ENCODE measurements around the gene LCK. TPM values are rescaled to one million over a fixed set of nuclear protein-coding genes. Genes with fewer than 3 reads are reported as not detected.
"Not testable (repeated sequence)": the region's sequence is repeated elsewhere in the genome, so short reads cannot be mapped to it uniquely, and the experiment has no call there.

LCK gene
- total RNA-seq, 1 donor from 2014 or later: 0.54 TPM

DNA sequence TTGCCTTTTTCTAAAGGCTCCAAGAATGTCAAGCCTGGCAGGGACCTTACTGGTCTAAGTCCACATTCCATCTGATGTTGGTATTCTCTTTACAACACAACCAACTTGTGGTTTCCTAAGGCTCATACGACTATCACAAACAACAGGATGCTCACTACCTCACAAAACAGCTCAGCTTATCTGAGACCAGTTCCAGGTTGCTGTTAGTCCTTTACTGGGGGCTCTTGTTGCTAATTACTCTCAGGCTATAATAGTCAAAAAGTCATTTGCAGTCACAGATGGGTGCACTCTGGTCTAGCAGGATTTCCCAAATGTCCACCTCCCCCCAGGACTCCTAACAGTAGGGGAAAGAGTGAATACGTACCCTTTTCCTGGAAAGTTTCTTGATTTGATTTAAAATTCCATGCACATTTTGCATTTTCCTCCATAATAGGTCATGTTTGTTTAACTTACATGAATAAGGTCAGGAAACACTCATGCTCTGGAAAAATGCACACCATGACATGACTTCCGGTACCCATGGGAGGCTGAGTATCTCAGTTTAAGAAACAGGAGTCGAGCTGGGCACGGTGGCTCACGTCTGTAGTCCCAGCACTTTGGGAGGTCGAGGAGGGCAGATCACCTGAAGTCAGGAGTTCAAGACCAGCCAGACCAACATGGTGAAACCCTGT, 16.0 kb downstream of the LCK start:
- intact Hi-C loops (cut with DNase I): no loop called here
- DNase-seq (ENCODE audit: low spot score): no peak

DNA sequence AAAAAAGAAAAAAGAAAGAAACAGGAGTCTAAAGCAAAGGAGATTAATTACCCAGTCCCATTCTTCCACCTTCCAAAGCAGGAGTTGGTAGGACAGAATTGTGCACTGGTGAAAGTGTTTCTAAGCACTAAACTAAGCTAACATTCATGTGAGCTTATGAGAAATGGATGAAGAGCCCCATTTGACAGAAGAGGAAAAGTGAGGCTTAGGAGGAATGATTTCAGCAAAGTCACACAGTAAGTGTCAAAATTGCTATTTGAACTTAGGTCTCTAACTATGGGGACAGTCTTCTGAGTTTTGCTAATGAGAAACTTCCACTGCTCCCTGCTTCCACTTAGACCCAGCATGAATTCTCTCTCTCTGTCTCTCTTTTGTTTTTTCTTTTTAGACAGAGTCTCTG, 18.7 kb downstream of the LCK start:
- intact Hi-C loops (cut with DNase I): no loop called here
- no peak for DNase-seq (ENCODE audit: low spot score)

DNA sequence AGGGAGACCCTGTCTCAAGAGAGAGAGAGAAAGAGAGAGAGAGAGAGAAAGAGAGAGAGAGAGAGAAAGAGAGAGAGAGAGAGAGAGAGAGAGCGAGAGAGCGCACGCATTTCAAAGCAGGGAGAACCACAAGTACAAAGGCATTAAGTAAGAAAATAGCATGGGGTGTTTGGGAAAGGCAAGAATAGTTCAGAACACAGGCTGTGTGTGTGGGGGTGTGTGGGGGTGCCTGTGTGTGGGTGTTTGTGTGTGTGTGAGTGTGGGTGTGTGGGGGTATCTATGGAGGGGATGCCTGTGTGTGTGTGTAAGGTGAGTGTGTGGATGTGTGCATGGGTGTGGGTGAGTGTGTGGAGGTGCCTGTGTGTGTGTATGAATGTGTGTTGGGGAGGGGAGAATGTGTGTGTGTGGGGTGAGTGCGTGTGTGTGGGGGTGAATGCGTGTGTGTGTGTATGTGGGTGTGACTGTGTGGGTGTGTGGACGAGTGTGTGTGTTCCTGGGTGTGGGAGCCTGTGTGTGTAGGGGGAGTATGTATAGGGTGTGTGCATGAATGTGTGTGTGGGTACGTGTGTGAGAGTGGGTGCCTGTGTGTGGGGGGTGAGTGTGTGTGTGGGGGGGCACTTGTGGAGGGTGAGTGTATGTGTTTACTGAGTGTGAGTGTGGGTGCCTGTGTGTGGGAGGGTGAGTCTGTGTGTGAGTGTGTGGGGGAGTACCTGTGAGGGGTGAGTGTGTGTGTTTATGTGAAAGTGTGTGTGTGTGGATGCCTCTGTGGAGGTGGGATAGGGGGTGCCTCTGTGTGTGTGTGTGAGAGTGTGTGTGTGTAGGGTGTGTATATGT, 21.7 kb downstream of the LCK start:
- intact Hi-C loops (cut with DNase I): no loop called here
- DNase-seq (ENCODE audit: low spot score): no peak

DNA sequence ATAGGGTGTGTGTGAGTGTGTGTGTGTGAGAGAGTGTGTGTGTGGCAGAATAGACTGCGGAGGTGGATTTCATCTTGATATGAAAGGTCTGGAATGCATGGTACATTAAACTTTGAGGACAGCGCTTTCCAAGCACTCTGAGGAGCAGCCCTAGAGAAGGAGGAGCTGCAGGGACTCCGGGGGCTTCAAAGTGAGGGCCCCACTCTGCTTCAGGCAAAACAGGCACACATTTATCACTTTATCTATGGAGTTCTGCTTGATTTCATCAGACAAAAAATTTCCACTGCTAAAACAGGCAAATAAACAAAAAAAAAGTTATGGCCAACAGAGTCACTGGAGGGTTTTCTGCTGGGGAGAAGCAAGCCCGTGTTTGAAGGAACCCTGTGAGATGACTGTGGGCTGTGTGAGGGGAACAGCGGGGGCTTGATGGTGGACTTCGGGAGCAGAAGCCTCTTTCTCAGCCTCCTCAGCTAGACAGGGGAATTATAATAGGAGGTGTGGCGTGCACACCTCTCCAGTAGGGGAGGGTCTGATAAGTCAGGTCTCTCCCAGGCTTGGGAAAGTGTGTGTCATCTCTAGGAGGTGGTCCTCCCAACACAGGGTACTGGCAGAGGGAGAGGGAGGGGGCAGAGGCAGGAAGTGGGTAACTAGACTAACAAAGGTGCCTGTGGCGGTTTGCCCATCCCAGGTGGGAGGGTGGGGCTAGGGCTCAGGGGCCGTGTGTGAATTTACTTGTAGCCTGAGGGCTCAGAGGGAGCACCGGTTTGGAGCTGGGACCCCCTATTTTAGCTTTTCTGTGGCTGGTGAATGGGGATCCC, 22.5 kb downstream of the LCK start:
- no peak for DNase-seq (ENCODE audit: low spot score)
- intact Hi-C loops (cut with DNase I): no loop called here

DNA sequence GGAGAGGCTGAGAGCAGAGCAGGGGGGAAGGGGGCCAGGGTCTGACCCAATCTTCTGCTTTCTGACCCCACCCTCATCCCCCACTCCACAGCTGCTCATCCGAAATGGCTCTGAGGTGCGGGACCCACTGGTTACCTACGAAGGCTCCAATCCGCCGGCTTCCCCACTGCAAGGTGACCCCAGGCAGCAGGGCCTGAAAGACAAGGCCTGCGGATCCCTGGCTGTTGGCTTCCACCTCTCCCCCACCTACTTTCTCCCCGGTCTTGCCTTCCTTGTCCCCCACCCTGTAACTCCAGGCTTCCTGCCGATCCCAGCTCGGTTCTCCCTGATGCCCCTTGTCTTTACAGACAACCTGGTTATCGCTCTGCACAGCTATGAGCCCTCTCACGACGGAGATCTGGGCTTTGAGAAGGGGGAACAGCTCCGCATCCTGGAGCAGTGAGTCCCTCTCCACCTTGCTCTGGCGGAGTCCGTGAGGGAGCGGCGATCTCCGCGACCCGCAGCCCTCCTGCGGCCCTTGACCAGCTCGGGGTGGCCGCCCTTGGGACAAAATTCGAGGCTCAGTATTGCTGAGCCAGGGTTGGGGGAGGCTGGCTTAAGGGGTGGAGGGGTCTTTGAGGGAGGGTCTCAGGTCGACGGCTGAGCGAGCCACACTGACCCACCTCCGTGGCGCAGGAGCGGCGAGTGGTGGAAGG, 23.7 kb downstream of the LCK start:
- no peak for DNase-seq (ENCODE audit: low spot score)
- intact Hi-C loops (cut with DNase I): no loop called here

DNA sequence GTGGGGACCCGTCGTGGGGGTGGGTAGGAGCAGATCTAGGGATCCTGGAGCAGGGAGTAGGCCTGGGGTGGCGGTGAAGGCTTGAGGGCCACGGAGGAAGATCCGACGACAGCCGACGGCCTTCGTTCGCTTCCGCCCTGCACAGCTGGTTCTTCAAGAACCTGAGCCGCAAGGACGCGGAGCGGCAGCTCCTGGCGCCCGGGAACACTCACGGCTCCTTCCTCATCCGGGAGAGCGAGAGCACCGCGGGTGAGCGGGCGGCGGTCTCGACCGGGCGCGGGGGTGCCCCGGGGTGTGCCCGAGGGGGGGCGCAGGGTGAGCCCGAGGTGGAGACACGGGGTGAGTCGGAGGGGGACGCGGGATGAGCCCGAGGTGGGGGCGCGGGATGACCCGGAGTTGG, 24.4 kb downstream of the LCK start:
- no peak for DNase-seq (ENCODE audit: low spot score)
- intact Hi-C loops (cut with DNase I): no loop called here

DNA sequence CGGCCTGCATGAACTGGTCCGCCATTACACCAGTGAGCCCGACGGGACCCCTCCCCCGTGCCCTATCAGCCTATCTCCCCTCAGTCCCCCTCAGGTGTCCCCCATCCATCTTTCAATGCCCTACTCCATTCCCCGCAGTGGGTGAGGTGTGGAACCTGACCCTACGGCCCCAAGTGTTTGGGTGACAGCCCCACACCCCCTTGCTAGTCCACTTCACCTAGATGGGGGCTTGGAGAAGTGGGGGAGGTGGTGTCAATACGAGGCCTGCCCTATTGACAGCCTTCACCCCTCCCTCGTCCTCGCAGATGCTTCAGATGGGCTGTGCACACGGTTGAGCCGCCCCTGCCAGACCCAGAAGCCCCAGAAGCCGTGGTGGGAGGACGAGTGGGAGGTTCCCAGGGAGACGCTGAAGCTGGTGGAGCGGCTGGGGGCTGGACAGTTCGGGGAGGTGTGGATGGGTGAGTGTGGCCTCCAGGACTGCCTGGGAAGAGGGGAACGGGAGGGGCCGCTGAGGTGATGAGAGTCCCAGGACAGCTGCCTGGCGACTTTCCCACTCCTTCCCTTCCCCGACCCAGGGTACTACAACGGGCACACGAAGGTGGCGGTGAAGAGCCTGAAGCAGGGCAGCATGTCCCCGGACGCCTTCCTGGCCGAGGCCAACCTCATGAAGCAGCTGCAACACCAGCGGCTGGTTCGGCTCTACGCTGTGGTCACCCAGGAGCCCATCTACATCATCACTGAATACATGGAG, 25.1 kb downstream of the LCK start:
- DNase-seq (ENCODE audit: low spot score): no peak
- intact Hi-C loops (cut with DNase I): no loop called here

DNA sequence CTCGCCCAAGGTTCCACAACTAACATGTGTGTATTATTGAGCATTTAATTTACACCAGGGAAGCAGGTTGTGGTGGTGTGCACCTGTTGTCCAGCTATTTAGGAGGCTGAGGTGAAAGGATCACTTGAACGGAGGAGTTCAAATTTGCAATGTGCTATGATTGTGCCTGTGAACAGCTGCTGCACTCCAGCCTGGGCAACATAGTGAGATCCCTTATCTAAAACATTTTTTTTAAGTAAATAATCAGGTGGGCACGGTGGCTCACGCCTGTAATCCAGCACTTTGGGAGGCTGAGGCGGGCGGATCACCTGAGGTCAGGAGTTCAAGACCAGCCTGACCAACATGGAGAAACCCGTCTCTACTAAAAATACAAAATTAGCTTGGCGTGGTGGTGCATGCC, 33.7 kb downstream of the LCK start:
- intact Hi-C loops (cut with DNase I); DNase-seq (ENCODE audit: low spot score): not testable (repeated sequence)

DNA sequence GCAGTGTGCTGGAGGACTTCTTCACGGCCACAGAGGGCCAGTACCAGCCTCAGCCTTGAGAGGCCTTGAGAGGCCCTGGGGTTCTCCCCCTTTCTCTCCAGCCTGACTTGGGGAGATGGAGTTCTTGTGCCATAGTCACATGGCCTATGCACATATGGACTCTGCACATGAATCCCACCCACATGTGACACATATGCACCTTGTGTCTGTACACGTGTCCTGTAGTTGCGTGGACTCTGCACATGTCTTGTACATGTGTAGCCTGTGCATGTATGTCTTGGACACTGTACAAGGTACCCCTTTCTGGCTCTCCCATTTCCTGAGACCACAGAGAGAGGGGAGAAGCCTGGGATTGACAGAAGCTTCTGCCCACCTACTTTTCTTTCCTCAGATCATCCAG, 34.6 kb downstream of the LCK start:
- no peak for DNase-seq (ENCODE audit: low spot score)
- intact Hi-C loops (cut with DNase I): no loop called here

DNA sequence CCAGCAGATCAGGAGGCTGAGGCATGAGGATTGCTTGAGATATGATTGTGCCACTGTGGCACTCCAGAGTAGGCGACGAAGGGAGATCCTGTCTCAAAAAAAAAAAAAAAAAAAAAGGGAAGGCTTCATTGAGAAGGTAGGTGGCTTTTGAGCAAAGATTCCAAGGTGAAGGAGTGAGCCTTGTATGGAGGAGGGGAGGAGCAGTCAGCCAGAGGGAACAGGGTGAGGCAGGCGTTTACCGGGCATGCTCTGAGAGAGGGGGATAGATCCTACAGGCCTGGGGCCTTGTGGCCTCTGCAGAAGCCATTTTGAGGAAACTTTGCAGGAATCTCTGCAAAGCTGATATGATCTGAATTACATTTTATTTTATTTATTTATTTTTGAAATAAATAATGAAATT, 35.7 kb downstream of the LCK start:
- intact Hi-C loops (cut with DNase I): no loop called here
- no peak for DNase-seq (ENCODE audit: low spot score)

DNA sequence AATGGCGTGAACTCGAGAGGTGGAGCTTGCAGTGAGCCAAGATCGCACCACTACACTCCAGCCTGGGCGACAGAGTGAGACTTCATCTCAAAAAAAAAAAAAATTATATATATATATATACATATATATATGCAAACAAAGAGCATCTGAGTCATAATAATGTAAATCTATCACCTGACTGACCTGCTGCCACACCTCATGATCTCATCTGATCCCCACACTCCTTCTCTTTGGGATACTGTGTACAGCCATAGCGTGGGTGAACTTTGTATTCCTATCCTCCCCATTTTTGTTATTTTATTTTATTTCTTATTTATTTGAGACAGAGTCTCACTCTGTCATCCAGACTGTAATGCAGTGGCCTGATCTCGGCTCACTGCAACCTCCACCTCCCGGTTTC, 38.2 kb downstream of the LCK start:
- intact Hi-C loops (cut with DNase I): no loop called here

DNA sequence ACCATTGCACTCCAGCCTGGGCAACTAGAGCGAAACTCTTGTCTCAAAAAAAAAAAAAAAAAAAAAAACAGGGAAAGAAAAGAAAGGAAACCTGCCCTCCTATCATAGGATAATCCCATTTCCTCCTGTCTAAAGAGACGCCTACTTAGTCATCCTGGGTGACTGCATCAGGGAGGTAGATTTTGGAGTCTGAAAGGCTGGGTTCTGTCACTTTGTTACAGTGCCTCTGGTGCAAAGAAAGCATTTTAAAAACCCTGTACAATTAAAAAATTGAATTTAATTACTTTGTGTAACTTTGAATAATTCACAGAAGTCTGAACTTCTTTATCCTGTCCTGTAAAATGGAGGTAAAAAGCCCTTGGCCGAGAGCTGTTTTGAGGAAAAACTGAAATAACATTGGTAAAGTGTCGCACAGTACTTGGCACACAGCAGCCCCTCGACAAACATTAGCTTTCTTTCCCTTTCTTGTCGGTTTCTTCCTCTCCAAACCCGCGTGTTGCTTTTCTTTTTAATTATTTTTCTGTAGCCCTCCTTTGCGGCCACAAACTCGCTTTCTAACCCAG, 40.2 kb downstream of the LCK start:
- intact Hi-C loops (cut with DNase I): loop anchor here (2.0 kb wide), 1 partner anchor 40 kb away; the partner anchor contains the start of gene LCK
- DNase-seq (ENCODE audit: low spot score): no peak

More for the DNA sequence above, 38.2 kb downstream of the LCK start:
- no peak for DNase-seq (ENCODE audit: low spot score)

DNA sequence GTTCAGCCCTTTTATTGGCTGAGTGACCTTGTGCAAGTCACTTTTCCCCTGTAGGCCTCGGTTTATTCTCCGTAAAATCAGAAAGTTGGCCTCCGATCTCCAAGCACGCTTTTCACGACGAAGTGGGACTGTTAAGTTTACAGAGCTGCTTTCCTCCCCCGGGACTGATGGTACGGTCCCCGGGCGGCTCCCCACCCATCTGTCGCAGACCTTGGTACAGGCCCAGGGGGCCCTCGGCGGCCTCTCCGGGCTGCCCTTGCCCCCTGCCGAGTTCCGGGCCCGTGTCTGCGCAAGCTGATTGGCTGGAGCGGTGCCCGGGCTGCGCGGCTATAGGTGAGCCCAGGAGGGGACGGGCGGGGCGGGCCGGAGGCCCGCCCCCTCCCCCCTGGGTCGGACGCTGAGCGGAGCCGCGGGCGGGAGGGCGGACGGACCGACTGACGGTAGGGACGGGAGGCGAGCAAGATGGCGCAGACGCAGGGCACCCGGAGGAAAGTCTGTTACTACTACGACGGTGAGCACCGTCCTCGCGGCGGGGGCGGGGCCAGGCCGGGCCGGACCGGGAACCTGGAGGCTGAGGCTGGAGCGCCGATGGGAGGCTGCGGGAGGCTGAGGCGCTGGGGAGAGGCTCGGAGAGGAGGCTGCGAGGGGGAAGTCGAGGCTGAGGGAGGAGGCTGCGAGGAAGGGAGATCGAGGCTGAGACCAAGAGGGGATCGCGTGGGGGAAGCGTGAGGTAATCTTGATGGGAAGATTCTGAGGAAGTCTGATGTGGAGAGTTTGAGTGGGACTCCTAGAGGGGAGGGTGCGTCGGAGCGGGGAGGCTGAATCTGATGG, 40.9 kb downstream of the LCK start, which contains the start of gene HDAC1:
Gene HDAC1 (plus strand): TSS at position 376 of the 831 bp plus-strand sequence. CDS start 87 bp downstream, at position 463.
- DNase-seq (ENCODE audit: low spot score): peak; percentile 98
- intact Hi-C loops (cut with DNase I): loop anchor here (2.0 kb wide), 1 partner anchor 41 kb away; the partner anchor contains the start of gene LCK

DNA sequence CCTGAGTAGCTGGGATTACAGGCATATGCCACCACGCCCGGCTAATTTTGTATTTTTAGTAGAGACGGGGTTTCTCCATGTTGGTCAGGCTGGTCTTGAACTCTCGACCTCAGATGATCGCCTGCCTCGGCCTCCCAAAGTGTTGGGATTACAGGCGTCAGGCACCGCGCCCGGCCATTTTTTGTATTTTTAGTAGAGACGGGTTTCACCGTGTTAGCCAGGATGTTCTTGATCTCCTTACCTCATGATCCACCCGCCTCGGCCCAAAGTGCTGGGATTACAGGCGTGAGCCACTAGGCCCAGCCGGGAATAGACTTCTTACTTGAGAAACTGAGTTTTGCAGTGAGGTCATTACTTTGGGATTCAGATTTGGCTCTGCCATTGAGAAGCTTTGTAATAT, 47.1 kb downstream of the LCK start:
- DNase-seq (ENCODE audit: low spot score); intact Hi-C loops (cut with DNase I): not testable (repeated sequence)

DNA sequence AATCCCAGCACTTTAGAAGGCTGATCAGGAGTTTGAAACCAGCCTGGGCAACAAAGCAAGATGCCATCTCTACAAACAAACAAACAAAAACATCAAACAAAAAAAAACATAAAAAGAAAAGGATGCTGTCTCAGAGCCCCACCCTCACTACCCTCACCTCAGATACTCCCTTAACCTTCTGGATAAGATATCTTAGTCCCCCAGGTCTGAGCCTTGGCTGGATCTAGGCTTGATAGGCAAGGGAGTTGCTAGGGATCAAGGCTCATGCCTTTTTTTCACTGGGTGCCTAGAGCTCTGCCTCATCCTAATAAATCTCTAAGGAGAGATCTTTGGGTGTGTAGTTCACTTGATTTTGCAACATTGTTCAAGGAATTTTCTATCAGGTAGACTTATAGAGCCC, 48.3 kb downstream of the LCK start:
- DNase-seq (ENCODE audit: low spot score): no peak
- intact Hi-C loops (cut with DNase I): no loop called here

DNA sequence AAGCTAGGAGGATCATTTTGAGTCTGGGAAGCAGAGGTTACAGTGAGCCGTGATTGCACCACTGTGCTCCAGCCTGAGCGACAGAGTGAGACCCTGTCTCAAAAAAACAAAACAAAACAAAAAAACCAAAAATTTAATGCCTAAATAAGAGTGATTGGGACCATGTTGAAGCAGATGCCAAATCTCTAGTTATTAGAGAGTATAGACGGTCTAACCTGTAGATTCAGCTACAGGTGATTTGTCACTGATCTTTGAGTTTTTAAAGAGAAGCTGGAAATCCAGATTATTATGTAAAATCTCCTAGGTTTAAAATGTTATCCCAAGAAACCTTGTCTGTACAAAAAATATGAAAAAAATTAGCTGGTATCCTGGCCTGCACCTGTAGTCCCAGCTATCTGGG, 52.3 kb downstream of the LCK start:
- intact Hi-C loops (cut with DNase I): no loop called here
- DNase-seq (ENCODE audit: low spot score): no peak

DNA sequence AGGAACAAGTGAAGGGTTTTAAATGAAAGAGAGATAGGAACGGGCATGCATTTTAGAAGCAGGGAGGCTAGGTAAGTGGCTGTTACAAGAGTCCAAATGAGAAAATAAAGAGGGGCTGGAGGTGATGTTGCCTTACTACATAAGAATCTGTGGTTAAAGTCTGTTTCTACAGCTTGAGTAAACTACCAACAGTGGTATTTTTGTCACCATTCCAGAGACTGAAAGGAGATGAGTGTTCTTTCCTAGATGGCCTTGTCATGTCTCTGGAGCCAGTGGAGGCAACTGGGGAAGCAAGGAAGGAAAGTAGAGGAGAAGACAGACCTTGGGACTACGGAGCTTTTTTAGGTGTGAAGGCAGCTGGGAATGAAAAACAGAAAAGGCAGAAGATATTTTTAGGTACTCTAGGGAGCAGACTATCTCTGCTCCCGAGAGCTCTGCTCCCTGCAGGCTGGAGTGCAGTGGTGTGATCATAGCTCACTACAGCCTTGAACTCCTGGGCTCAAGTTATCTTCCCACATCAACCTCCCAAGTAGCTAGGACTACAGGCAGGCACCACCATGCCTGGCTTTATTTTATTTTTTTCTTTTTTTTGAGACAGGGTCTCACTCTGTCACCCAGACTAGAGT, 53.0 kb downstream of the LCK start:
- intact Hi-C loops (cut with DNase I): no loop called here

More for the DNA sequence above, 53.0 kb downstream of the LCK start:
- no peak for DNase-seq (ENCODE audit: low spot score)
